HG03354 (cell line): ENCODE measurements around the gene NDC1.
"Not testable (repeated sequence)": the region's sequence is repeated elsewhere in the genome, so short reads cannot be mapped to it uniquely, and the experiment has no call there.

ENCODE experiments used
- ATAC-seq: cut with Tn5 transposase; IDR thresholded peaks from one replicate; pipeline ENCODE4 v1.9.1; 2021; ENCODE audit warnings: mild to moderate bottlenecking; ENCODE audit not compliant: unreplicated experiment, poor library complexity, severe bottlenecking

The NDC1 gene, protein sequence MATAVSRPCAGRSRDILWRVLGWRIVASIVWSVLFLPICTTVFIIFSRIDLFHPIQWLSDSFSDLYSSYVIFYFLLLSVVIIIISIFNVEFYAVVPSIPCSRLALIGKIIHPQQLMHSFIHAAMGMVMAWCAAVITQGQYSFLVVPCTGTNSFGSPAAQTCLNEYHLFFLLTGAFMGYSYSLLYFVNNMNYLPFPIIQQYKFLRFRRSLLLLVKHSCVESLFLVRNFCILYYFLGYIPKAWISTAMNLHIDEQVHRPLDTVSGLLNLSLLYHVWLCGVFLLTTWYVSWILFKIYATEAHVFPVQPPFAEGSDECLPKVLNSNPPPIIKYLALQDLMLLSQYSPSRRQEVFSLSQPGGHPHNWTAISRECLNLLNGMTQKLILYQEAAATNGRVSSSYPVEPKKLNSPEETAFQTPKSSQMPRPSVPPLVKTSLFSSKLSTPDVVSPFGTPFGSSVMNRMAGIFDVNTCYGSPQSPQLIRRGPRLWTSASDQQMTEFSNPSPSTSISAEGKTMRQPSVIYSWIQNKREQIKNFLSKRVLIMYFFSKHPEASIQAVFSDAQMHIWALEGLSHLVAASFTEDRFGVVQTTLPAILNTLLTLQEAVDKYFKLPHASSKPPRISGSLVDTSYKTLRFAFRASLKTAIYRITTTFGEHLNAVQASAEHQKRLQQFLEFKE

GRCh38 chr1:53837924-53838653, at the start of gene NDC1:
TSS of gene NDC1 (minus strand) at chr1:53838296. CDS start at chr1:53838261, 35 bp downstream.
- ATAC-seq = peak; percentile 87

- not testable (repeated sequence) for ATAC-seq
Measured at GRCh38 chr1:53883600-53883999, 45.5 kb upstream of the NDC1 start.

GRCh38 chr1:53881853-53882252, 43.8 kb upstream of the NDC1 start:
- ATAC-seq = not testable (repeated sequence)

DNA sequence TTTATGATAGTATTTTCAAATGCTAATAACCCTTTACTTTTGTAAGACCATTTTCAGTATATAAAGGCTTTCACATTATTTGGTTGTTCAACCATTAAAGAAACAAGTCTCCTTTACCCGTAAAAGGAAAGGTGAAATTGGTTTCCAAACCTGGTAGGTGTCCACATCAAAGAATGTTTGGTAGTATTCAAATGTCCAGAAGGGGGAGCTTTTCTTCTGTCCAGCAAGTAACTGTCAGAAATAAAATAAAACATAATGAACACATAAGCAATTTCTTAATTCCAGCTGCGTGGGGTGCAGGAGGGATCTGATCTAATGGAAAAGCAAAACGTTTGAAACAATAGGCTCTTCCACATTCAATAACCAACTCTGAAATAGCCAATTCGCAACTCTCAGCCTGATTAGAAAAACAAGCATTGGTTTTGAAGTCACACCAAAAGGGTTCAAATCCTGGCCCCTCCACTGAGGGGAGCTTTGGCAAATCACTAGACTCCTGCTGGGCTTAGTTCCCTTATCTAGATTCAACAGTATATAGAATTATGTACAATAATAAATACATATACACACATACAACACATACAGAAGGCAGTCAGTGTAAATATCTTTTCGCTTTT, 40.5 kb upstream of the NDC1 start:
- no peak for ATAC-seq

- ATAC-seq = not testable (repeated sequence)
Measured at GRCh38 chr1:53875150-53875549, 37.1 kb upstream of the NDC1 start.

- ATAC-seq = no peak
Measured at GRCh38 chr1:53871773-53872484, 33.8 kb upstream of the NDC1 start.

GRCh38 chr1:53871221-53871620, 33.1 kb upstream of the NDC1 start:
- no peak for ATAC-seq

GRCh38 chr1:53869454-53870117, 31.5 kb upstream of the NDC1 start:
- ATAC-seq = no peak

DNA sequence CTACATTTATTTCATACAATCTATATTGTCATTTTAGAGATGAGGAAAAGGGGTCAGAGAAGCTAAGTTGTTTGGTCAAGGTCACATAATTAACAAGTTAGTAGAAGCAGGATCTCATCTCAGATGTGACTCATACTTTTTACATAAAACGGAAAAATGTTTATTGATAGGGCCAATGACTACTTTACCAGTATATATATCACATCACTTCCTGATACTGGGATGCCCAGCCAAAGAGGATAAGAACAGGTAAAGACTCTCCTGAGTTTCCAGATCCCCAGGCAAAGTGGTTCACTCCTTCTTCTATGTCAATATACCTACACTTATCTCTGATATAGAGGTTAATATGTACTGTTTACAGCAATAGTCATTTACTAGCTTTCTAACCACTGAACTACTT, 30.5 kb upstream of the NDC1 start:
- ATAC-seq = no peak

DNA sequence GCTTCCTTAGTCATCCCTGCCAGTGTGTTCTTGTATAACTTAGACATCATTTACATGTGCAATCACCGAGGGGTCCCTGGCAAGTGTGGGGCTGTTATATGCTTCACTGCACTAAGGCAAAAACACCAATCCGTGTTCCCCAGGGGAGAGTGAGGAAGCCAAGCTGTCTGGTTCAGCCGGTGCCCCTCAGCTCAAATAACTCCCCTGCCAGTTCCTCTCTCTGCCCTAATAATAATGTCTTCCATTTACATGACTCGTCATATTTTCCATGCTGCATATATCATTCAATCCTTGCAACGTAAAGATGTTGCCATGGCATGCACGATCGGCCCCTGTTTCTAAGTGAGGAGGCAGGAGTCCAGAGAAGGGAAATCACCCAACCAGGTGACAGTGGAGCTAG, 24.4 kb upstream of the NDC1 start:
- no peak for ATAC-seq

DNA sequence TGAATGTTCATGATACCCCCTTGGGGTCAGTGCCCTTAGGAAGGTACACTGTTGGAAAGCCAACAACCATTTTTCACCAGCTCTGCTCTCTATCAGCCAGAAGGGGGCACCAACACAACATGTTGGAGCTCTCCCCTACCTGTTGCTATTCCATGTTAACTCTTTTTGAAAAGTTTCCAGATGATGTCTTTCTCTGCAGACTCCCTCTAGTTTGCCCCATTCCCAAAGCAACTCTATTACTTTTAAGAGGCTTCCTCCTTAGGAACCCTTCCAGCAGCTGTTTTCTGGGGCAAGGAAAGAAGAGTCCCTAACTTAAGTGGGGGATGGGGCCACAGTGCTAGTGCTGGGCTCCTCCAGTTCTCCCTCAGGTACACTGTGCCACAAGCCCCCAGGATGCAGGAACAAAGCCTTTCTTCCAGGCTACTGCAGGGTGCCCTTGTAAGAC, 22.9 kb upstream of the NDC1 start:
- ATAC-seq = peak; percentile 67

DNA sequence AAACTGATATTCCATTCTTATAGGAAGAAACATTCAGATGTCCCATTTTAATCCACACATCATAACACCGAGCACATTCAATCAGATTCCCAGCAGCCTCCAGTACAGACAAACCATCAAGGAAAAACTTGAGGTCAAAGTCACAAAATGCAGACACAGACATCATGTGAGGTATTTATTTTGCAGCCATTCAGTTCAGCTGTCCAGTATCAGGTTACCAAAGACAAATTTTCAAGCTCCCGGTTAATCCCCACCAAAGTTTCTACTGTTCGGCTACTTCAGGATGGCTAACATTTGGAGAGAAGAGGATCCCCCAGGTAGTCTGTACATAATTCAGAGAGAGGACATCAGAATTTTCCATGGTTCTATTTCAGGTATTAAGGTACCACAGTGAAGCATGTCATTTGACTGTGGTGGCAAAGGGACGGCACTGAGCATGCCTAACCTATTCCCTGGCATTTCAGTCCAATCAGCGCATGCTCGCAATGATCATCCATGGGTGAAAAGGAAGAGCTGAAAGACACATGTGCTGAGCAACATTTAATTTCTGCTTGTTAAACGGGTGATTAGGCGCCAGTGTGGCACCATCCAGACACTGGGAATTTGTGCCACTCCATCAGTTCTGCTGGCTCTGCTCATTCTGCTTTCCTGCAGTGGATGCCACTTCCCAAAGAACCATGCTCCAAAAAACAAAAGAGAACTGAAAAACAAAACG, 13.6 kb upstream of the NDC1 start:
- ATAC-seq = no peak

DNA sequence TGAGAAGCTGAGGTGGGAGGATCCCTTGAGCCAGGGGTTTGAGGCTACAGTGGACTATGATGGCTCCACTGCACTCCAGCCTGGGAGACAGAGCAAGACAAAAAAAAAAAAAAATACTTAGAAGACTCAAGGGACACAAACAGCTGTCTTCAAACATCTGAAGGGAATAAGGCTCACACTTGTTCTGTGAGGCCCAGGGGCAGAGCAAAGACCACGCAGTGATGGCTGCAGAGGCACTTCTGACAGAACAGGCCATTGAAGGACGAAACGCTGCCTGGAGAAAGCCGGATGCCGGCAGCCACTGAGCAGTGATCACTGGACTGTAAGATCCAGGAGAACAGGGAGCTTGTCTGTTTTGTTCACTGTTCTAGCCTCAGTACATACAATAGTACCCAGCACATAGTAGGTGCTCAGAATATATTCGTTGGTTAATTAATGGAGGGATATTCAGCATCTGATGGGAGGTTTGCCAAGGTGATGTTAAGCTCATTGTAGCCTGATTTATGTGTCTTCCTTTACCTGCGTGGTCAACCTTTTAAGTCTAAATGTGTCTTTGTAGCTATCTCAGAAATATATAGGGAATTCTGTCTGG, 12.1 kb upstream of the NDC1 start:
- no peak for ATAC-seq

DNA sequence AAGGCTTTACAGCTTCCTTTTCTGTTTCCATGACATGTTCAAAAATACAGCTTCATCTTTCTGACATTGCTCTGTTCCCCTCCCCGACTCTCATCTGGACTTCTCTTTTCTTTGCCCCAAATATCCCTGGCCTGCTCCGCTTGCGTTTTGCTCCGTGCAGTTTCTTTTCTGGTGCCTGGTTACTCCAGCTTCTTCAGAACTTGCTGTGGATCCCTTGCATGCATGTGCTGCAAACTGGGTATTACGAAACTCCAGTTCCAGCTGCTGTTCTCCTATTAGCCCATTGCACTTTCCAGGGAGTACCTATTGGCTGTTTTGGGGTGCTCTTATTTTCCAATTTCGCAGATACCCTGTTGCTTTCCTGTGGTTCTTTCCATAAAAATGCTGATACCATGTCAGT, 9.9 kb upstream of the NDC1 start:
- ATAC-seq = no peak

- ATAC-seq = no peak
Measured at GRCh38 chr1:53842347-53842746, 4.3 kb upstream of the NDC1 start.

GRCh38 chr1:53838654-53838974, 518 bp upstream of the NDC1 start:
- no peak for ATAC-seq

- ATAC-seq = no peak
Measured at GRCh38 chr1:53837646-53837923, 511 bp downstream of the NDC1 start.

DNA sequence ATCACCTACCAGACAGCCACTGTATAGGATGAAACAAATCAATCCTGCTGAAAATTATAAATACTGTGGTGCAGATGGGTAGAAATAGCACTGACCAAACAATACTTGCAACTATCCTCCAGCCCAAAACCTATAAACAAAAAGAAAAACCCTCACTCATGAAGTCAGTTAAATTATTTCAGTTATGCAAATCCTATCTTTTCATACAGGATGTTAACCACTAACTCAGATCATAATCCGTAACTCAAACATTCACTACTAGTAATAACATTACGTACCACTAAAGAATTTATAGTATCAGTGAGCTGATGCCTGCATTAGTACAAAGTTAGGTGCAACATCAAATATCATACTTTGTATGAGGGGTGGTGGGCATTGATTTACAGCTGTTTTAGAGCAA, 2.6 kb downstream of the NDC1 start:
- no peak for ATAC-seq
